NK-92 (cell line): ENCODE results near the gene SIGLEC8.

ENCODE experiments used
- DNase-seq: peaks from one replicate; lab custom pipeline; 2025; ENCODE audit not compliant: unreplicated experiment; lab: John Stamatoyannopoulos, UW

Gene SIGLEC8

GRCh38 chr19:51407511-51408131 lies 50.6 kb downstream of the SIGLEC8 start:
- no peak for DNase-seq

GRCh38 chr19:51402117-51402516 lies 56.1 kb downstream of the SIGLEC8 start:
- DNase-seq = no peak
